ENCODE measurements around the gene MSLN. TPM values are rescaled to one million over a fixed set of nuclear protein-coding genes. Genes with fewer than 3 reads are reported as not detected.

MSLN gene
- total and polyA plus RNA-seq, 2 of the 13 experiments (the other 11 are each of a cell fraction or from before 2014, with no cell fraction given), result 2.0 to 2.3 TPM

GRCh38 chr16:788399-789126 is 28.0 kb downstream of the MSLN start, which contains the start of gene CHTF18 (continued):
- no peak for TF ChIP-seq CSRNP1 (CRISPR knock-in tag; IDR thresholded peaks at IDR 0.05)
- TF ChIP-seq ONECUT2 (CRISPR knock-in tag; IDR thresholded peaks at IDR 0.05), result no peak
- no peak for TF ChIP-seq GFI1 (CRISPR knock-in tag; IDR thresholded peaks at IDR 0.05; ENCODE audit: borderline replicate concordance)
- TF ChIP-seq NKX3-1 (CRISPR knock-in tag; IDR thresholded peaks at IDR 0.05), result 0 out of 2 replicates have a peak, but pooled peaks have one; percentile 23
- no peak for TF ChIP-seq SRF (IDR thresholded peaks at IDR 0.05; ENCODE audit: low read depth, low read length)
- peak; percentile 19; the same call in 1 of the 2 replicates for TF ChIP-seq TBX2 (CRISPR knock-in tag; IDR thresholded peaks at IDR 0.05; ENCODE audit: borderline replicate concordance)
- no peak for TF ChIP-seq JUND (CRISPR knock-in tag; IDR thresholded peaks at IDR 0.05)
- no peak for TF ChIP-seq ZNF597 (CRISPR knock-in tag; IDR thresholded peaks at IDR 0.05)
- no peak for TF ChIP-seq EP300 (IDR thresholded peaks at IDR 0.05; ENCODE audit: low read depth in 2 of 2, low read length in 2 of 2)
- no peak for TF ChIP-seq EP300 (CRISPR knock-in tag; IDR thresholded peaks at IDR 0.05; ENCODE audit: borderline replicate concordance)
- TF ChIP-seq TMF1 (CRISPR knock-in tag; IDR thresholded peaks at IDR 0.05; ENCODE audit: low read depth), result 0 out of 2 replicates have a peak, but pooled peaks have one; percentile 17
- TF ChIP-seq ZFP91 (CRISPR knock-in tag; IDR thresholded peaks at IDR 0.05; ENCODE audit: borderline replicate concordance), result no peak; the same call in 1 of the 2 replicates
- no peak; the same call in 1 of the 2 replicates for TF ChIP-seq ZNF790 (CRISPR knock-in tag; IDR thresholded peaks at IDR 0.05; ENCODE audit: borderline replicate concordance)
- peak; percentile 48; the same call in 1 of the 2 replicates for TF ChIP-seq MYC (CRISPR knock-in tag; IDR thresholded peaks at IDR 0.05; ENCODE audit: borderline replicate concordance)
- peak; percentile 87; the same call in 1 of the 3 replicates for TF ChIP-seq MXI1 (IDR thresholded peaks at IDR 0.05; ENCODE audit: borderline replicate concordance, low read depth, low read length)
- 0 out of 2 replicates have a peak, but pooled peaks have one; percentile 48 for TF ChIP-seq ZNF558 (CRISPR knock-in tag; IDR thresholded peaks at IDR 0.05; ENCODE audit: borderline replicate concordance)
- no peak for TF ChIP-seq RAD21 (CRISPR knock-in tag; IDR thresholded peaks at IDR 0.05)
- peak; percentile 94 for TF ChIP-seq E2F5 (CRISPR knock-in tag; conservative IDR thresholded peaks at IDR 0.05)
- 0 out of 2 replicates have a peak, but pooled peaks have one; percentile 50 for TF ChIP-seq ZNF329 (CRISPR knock-in tag; IDR thresholded peaks at IDR 0.05; ENCODE audit: low read depth)
- TF ChIP-seq ZNF788 (CRISPR knock-in tag; IDR thresholded peaks at IDR 0.05; ENCODE audit: borderline replicate concordance), result no peak
- TF ChIP-seq CBFB (CRISPR knock-in tag; IDR thresholded peaks at IDR 0.05), result 0 out of 2 replicates have a peak, but pooled peaks have one; percentile 22

Measured in HepG2 (cell line).